ENCODE data around the gene SSR1.
"Not testable (repeated sequence)": the region's sequence is repeated elsewhere in the genome, so short reads cannot be mapped to it uniquely, and the experiment has no call there.

The SSR1 gene

GRCh38 chr6:7270320-7271204, 42.4 kb downstream of the SSR1 start:
- no peak for TF ChIP-seq CTCF (IDR thresholded peaks at IDR 0.05; ENCODE audit: low read length, missing control alignments)
- no peak for DNase-seq (ENCODE audit: low read depth)
- no peak overlapping the region for H3K4me3 ChIP-seq (replicated peaks; ENCODE audit: low read depth, low read length)

- no peak for TF ChIP-seq CTCF (IDR thresholded peaks at IDR 0.05; ENCODE audit: low read length, missing control alignments)
- no peak overlapping the region for H3K4me3 ChIP-seq (replicated peaks; ENCODE audit: low read depth, low read length)
- DNase-seq (ENCODE audit: low read depth) = no peak
Observed at GRCh38 chr6:7269816-7270215, 43.2 kb downstream of the SSR1 start.

GRCh38 chr6:7268816-7269555, 44.0 kb downstream of the SSR1 start:
- TF ChIP-seq CTCF (IDR thresholded peaks at IDR 0.05; ENCODE audit: low read length, missing control alignments) = no peak
- H3K4me3 ChIP-seq (replicated peaks; ENCODE audit: low read depth, low read length) = no peak overlapping the region
- no peak for DNase-seq (ENCODE audit: low read depth)

GRCh38 chr6:7268362-7268761, 44.6 kb downstream of the SSR1 start:
- no peak for TF ChIP-seq CTCF (IDR thresholded peaks at IDR 0.05; ENCODE audit: low read length, missing control alignments)
- no peak for DNase-seq (ENCODE audit: low read depth)
- no peak overlapping the region for H3K4me3 ChIP-seq (replicated peaks; ENCODE audit: low read depth, low read length)

GRCh38 chr6:7267466-7268091, 45.4 kb downstream of the SSR1 start:
- no peak overlapping the region for H3K4me3 ChIP-seq (replicated peaks; ENCODE audit: low read depth, low read length)
- no peak for TF ChIP-seq CTCF (IDR thresholded peaks at IDR 0.05; ENCODE audit: low read length, missing control alignments)
- peak; percentile 87 for DNase-seq (ENCODE audit: low read depth)

- H3K4me3 ChIP-seq (replicated peaks; ENCODE audit: low read depth, low read length) = no peak overlapping the region
- DNase-seq (ENCODE audit: low read depth) = no peak
- no peak for TF ChIP-seq CTCF (IDR thresholded peaks at IDR 0.05; ENCODE audit: low read length, missing control alignments)
Observed at GRCh38 chr6:7267071-7267465, 45.9 kb downstream of the SSR1 start.

- DNase-seq (ENCODE audit: low read depth) = not testable (repeated sequence)
Observed at GRCh38 chr6:7265385-7265726, 47.6 kb downstream of the SSR1 start.

More at GRCh38 chr6:7265385-7265726, 47.6 kb downstream of the SSR1 start:
- not testable (repeated sequence) for H3K4me3 ChIP-seq (replicated peaks; ENCODE audit: low read depth, low read length)

Measured in fibroblast of pulmonary artery (primary cell).